RPMI7951 (cell line): ENCODE results near the gene HOOK1. TPM values are rescaled to one million over a fixed set of nuclear protein-coding genes. Genes with fewer than 3 reads are reported as not detected.

Experiments
- total RNA-seq: library from RNA; depleted of rRNA; stranded (reverse); fragments of >200 nt; shearing (Covaris generic); gene quantifications from 2 replicates; pipeline ENCODE4 v1.2.3, GENCODE V29; 2014; rRNA removed

The HOOK1 gene
- total RNA-seq, 1 experiment from 2014 or later = not detected

Other genes starting within 250 kb of the HOOK1 start
- gene CYP2J2, start 111.8 kb downstream of the HOOK1 start, total RNA-seq = 0.72 and 1.2 TPM in 2 replicates